HG03196 (cell line): ENCODE measurements around the gene RBM17.
"Not testable (repeated sequence)": the region's sequence is repeated elsewhere in the genome, so short reads cannot be mapped to it uniquely, and the experiment has no call there.

ENCODE experiments used
- ATAC-seq: cut with Tn5 transposase; IDR thresholded peaks from one replicate; pipeline ENCODE4 v1.9.1; 2021; ENCODE audit not compliant: unreplicated experiment

The RBM17 gene

GRCh38 chr10:6108631-6109443 is 20.0 kb downstream of the RBM17 start:
- no peak for ATAC-seq

GRCh38 chr10:6109444-6109775 is 20.6 kb downstream of the RBM17 start:
- no peak for ATAC-seq

- no peak for ATAC-seq
These were observed 21.3 kb downstream of the RBM17 start for GRCh38 chr10:6110136-6110535.

- no peak for ATAC-seq
These were observed 24.1 kb downstream of the RBM17 start for GRCh38 chr10:6112893-6113292.

- no peak for ATAC-seq
These were observed 25.5 kb downstream of the RBM17 start for GRCh38 chr10:6114299-6114698.

GRCh38 chr10:6114805-6115341 is 26.0 kb downstream of the RBM17 start:
- no peak for ATAC-seq

GRCh38 chr10:6115411-6115810 is 26.6 kb downstream of the RBM17 start:
- no peak for ATAC-seq

- ATAC-seq: no peak
These were observed 27.1 kb downstream of the RBM17 start for GRCh38 chr10:6115824-6116350.

GRCh38 chr10:6116806-6117205 is 28.0 kb downstream of the RBM17 start:
- no peak for ATAC-seq

- ATAC-seq: no peak
These were observed 28.9 kb downstream of the RBM17 start for GRCh38 chr10:6117711-6118110.

- ATAC-seq: no peak
These were observed 30.6 kb downstream of the RBM17 start for GRCh38 chr10:6119423-6119822.

- ATAC-seq: no peak
These were observed 31.1 kb downstream of the RBM17 start for GRCh38 chr10:6119962-6120361.

- no peak for ATAC-seq
These were observed 31.9 kb downstream of the RBM17 start for GRCh38 chr10:6120691-6121090.

GRCh38 chr10:6121146-6121545 is 32.3 kb downstream of the RBM17 start:
- no peak for ATAC-seq

GRCh38 chr10:6123532-6123931 is 34.7 kb downstream of the RBM17 start:
- no peak for ATAC-seq

GRCh38 chr10:6124666-6125065 is 35.8 kb downstream of the RBM17 start:
- ATAC-seq: no peak

GRCh38 chr10:6127461-6127860 is 38.6 kb downstream of the RBM17 start:
- not testable (repeated sequence) for ATAC-seq

GRCh38 chr10:6128087-6128486 is 39.3 kb downstream of the RBM17 start:
- no peak for ATAC-seq

- no peak for ATAC-seq
These were observed 39.9 kb downstream of the RBM17 start for GRCh38 chr10:6128591-6129251.

- ATAC-seq: no peak
These were observed 42.1 kb downstream of the RBM17 start for GRCh38 chr10:6130848-6131470.

- ATAC-seq: no peak
These were observed 44.7 kb downstream of the RBM17 start for GRCh38 chr10:6133331-6134098.
